C4-2B (cell line): ENCODE data around the gene RAD21L1.

ENCODE experiments used
- ZFX ChIP-seq: fragments of 450-650 bp; IDR thresholded peaks from 2 replicates; pipeline ENCODE4 v1.6.1; 2017
- TF ChIP-seq, protein P1 (sequence below): fragments of 450-650 bp; conservative IDR thresholded peaks from 2 replicates; pipeline ENCODE4 v1.5.1; 2017; ENCODE audit warnings: mild to moderate bottlenecking

DNA sequence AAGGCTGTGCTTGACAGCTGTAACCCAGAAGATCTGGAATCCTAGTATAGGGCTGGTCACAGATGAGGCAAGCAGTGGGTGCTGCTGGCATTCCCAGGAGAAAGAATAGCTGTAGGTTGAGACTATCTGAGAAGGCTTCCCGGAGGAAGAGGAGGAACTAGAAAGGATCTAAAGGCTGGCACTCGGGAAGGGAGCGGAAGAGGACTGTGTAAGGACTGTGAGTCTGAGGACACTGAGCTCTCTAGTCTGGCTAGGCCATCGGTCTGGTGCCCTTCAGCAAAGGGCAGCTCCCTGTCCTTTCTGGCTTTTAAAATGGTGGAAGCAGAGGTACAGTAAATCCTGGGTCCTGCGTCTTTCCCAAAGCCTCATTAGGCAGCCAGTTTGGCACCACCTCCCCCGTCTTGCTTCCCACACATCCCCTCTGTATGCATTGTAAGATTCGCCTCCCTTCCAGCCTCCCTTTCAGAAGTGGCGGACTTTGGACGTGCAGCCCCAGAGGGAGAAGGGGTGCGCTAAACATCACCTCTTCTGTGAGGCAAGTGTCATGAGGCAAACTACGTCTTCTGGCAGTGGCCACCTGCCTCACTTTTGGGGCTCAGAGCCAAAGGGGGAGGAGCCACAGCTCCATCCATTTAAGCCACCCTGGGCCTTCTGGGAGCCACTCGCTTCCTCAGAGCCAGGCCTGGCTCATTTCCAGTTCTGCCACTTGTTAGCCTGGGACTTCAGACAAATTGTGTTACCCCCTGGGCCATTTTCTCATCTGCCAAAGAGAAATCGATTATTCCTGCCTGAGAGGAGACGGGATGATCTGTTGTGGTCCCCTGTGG lies 48.9 kb downstream of the RAD21L1 start:
- TF ChIP-seq, protein P1, sequence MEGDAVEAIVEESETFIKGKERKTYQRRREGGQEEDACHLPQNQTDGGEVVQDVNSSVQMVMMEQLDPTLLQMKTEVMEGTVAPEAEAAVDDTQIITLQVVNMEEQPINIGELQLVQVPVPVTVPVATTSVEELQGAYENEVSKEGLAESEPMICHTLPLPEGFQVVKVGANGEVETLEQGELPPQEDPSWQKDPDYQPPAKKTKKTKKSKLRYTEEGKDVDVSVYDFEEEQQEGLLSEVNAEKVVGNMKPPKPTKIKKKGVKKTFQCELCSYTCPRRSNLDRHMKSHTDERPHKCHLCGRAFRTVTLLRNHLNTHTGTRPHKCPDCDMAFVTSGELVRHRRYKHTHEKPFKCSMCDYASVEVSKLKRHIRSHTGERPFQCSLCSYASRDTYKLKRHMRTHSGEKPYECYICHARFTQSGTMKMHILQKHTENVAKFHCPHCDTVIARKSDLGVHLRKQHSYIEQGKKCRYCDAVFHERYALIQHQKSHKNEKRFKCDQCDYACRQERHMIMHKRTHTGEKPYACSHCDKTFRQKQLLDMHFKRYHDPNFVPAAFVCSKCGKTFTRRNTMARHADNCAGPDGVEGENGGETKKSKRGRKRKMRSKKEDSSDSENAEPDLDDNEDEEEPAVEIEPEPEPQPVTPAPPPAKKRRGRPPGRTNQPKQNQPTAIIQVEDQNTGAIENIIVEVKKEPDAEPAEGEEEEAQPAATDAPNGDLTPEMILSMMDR: no peak
- TF ChIP-seq ZFX: no peak
